ENCODE data around the gene KYNU.
A peak's percentile ranks its signal among the peaks of the same experiment; 100 is the strongest.

The KYNU gene

DNA sequence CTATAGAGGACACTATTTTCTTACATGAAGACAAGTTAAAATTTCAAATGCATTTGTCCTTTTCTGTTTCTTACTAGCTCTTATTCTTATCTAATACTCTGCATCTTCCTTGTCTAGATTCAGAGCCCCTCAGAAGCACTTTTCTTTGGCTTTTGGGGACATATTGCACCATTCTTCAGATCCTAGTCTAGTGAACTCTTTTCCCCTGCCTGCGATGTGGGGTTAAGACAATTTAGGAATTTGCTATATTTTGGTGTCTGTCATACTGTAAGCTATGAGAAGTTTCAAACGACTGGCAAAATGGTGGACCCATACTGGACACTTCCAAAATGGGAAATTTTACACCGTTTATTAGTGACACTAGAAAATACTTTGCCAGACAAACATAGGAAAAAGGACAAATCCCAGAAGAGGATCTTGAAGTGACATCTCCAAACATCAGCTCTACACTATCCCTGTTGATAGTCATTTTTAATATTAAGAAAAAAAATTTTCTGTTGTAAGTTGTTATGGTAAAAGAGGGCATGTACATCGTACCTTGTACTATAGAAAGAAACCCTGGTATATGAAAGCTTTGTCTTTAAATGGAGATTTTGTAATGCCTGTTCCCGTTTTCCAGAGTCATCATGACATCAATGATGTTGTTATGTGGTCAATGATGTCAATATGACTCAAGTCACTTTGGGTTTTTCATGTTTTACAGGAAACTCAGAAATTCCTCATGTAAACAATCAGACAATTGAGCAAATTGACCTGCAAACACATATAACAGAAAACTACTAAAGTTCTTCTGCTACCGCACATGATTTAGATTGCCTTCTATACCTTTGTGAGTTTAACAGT is 4.4 kb upstream of the KYNU start (continued):
- 0 out of 2 replicates have a peak, but pooled peaks have one; percentile 30 for TF ChIP-seq ZBTB20 (tag by site-specific recombination; IDR thresholded peaks at IDR 0.05)
- TF ChIP-seq ZNF221 (tag by site-specific recombination; IDR thresholded peaks at IDR 0.05; ENCODE audit: borderline replicate concordance): no peak
- no peak for TF ChIP-seq ZNF768 (tag by site-specific recombination; IDR thresholded peaks at IDR 0.05)
- TF ChIP-seq ZBTB17 (tag by site-specific recombination; IDR thresholded peaks at IDR 0.05): no peak
- TF ChIP-seq, protein P1, sequence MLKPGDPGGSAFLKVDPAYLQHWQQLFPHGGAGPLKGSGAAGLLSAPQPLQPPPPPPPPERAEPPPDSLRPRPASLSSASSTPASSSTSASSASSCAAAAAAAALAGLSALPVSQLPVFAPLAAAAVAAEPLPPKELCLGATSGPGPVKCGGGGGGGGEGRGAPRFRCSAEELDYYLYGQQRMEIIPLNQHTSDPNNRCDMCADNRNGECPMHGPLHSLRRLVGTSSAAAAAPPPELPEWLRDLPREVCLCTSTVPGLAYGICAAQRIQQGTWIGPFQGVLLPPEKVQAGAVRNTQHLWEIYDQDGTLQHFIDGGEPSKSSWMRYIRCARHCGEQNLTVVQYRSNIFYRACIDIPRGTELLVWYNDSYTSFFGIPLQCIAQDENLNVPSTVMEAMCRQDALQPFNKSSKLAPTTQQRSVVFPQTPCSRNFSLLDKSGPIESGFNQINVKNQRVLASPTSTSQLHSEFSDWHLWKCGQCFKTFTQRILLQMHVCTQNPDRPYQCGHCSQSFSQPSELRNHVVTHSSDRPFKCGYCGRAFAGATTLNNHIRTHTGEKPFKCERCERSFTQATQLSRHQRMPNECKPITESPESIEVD (tag by site-specific recombination; IDR thresholded peaks at IDR 0.05): peak; percentile 70
- no peak for TF ChIP-seq ZNF169 (tag by site-specific recombination; IDR thresholded peaks at IDR 0.05)
- TF ChIP-seq HIC1 (tag by site-specific recombination; IDR thresholded peaks at IDR 0.05): no peak
- TF ChIP-seq ZNF571 (tag by site-specific recombination; IDR thresholded peaks at IDR 0.05): no peak
- no peak for TF ChIP-seq WT1 (tag by site-specific recombination; IDR thresholded peaks at IDR 0.05)

DNA sequence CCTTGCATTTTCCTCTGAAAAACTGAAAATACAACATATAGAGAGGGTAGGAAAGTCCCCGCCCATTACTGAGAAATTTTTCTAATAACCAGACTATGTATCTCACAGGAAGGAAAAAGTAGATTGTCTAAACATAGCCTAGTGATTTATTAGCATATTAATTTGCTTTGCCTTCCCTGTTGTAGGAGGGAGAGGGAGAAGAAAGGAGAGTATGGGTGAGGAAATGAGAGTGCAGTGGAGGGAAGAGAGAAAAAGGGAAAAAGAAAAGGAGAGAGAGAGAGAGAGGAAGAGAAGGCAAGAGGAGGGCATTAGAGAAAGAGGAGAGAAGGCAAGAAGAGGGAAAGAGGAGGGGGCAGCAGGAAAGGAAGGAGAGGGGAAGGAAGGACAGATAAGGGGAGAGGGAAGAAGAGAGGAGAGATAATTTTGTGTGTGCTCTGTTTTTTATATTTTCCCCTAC is 3.6 kb upstream of the KYNU start:
- Histone ChIP-seq H3K9me3 (ENCODE audit: control insufficient read depth, insufficient read depth, low read depth, low read length) (no peaks in the 10 kb centered on the region), H3K36me3 (ENCODE audit: control insufficient read depth in 2 of 2, insufficient read depth in 1 of 2, low read length in 2 of 2) (no peaks in the 10 kb centered on the region), H3K27ac (ENCODE audit: extremely low read depth, low read depth, low read length) (no peak overlapping the region), H3K4me3 (ENCODE audit: low read depth, low read length) (no peak overlapping the region), H3K4me1 (ENCODE audit: control insufficient read depth, insufficient read depth, low read length) (no peaks in the 10 kb centered on the region)
- CTCF ChIA-PET: interaction anchor here (0.6 kb wide), 1 partner anchor 10 kb away, joined by 6 read pairs; no protein-coding TSS in a partner anchor
- POLR2A ChIA-PET: no interaction called here
- TF ChIP-seq, protein P2, sequence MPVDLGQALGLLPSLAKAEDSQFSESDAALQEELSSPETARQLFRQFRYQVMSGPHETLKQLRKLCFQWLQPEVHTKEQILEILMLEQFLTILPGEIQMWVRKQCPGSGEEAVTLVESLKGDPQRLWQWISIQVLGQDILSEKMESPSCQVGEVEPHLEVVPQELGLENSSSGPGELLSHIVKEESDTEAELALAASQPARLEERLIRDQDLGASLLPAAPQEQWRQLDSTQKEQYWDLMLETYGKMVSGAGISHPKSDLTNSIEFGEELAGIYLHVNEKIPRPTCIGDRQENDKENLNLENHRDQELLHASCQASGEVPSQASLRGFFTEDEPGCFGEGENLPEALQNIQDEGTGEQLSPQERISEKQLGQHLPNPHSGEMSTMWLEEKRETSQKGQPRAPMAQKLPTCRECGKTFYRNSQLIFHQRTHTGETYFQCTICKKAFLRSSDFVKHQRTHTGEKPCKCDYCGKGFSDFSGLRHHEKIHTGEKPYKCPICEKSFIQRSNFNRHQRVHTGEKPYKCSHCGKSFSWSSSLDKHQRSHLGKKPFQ (tag by site-specific recombination; IDR thresholded peaks at IDR 0.05): no peak
- TF ChIP-seq, protein P3, sequence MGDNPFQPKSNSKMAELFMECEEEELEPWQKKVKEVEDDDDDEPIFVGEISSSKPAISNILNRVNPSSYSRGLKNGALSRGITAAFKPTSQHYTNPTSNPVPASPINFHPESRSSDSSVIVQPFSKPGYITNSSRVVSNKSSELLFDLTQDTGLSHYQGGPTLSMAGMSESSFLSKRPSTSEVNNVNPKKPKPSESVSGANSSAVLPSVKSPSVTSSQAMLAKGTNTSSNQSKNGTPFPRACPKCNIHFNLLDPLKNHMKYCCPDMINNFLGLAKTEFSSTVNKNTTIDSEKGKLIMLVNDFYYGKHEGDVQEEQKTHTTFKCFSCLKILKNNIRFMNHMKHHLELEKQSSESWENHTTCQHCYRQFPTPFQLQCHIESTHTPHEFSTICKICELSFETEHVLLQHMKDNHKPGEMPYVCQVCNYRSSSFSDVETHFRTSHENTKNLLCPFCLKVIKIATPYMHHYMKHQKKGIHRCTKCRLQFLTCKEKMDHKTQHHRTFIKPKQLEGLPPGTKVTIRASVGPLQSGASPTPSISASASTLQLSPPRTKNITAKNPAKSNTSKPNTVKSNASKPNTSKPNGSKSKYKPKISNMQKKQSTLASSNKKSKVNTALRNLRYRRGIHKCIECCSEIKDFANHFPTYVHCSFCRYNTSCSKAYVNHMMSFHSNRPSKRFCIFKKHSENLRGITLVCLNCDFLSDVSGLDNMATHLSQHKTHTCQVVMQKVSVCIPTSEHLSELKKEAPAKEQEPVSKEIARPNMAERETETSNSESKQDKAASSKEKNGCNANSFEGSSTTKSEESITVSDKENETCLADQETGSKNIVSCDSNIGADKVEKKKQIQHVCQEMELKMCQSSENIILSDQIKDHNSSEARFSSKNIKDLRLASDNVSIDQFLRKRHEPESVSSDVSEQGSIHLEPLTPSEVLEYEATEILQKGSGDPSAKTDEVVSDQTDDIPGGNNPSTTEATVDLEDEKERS (tag by site-specific recombination; IDR thresholded peaks at IDR 0.05): no peak
- TF ChIP-seq ZEB2 (tag by site-specific recombination; IDR thresholded peaks at IDR 0.05) (no peak), EGR2 (tag by site-specific recombination; IDR thresholded peaks at IDR 0.05; ENCODE audit: low read depth) (no peak), ZNF658 (tag by site-specific recombination; IDR thresholded peaks at IDR 0.05) (no peak), ZNF747 (tag by site-specific recombination; IDR thresholded peaks at IDR 0.05) (no peak), ZNF776 (tag by site-specific recombination; IDR thresholded peaks at IDR 0.05; ENCODE audit: borderline replicate concordance) (no peak), ZNF837 (tag by site-specific recombination; IDR thresholded peaks at IDR 0.05) (no peak), ZNF585B (tag by site-specific recombination; IDR thresholded peaks at IDR 0.05) (no peak), BCL6B (tag by site-specific recombination; IDR thresholded peaks at IDR 0.05) (no peak), ZSCAN16 (tag by site-specific recombination; IDR thresholded peaks at IDR 0.05) (no peak), KLF7 (tag by site-specific recombination; IDR thresholded peaks at IDR 0.05; ENCODE audit: borderline replicate concordance) (no peak)

Data from HEK293 (cell line).